Measurements from ENCODE around the gene BTBD9.
"Not testable (repeated sequence)": the region's sequence is repeated elsewhere in the genome, so short reads cannot be mapped to it uniquely, and the experiment has no call there.

Gene BTBD9

DNA sequence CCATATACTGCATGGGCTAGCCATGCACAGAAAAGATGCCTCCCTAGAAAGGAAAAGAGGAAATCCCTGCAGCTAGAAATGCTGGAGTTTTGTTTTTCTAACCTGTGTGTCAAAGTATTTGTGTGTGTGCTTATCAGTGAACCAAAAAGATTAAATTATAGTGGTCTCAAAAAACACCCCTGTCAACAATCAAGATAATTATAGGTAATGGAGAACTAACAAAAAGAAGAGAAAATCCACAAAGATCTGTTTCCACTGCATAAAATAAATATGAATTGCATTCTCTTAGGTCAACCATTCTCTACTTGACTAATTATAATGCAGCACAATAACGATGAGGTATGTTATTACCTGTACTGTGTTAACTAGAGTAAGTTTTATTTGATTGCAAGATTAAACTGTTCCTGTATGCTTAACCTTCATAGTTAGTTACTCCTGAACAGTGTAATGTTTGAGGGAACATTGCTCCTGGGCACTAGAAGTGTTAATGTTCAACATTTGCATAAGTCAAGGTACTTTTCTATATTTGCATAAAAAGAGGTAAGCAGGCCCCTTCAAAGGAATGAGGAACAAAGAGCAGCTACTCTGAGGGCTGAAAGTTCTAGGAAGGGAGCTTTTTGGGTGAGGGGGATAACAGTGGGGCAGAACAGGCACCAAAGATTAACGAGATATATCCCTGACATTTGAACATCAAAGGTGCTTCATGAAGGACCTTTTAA is 212.1 kb downstream of the BTBD9 start:
- no peak for DNase-seq
- in situ Hi-C loops (cut with HindIII; ENCODE audit: low pct_ligation_motif_present, low pct_unique_long_range_greater_than_20kb, low sequenced_read_pairs) = no loop called here

DNA sequence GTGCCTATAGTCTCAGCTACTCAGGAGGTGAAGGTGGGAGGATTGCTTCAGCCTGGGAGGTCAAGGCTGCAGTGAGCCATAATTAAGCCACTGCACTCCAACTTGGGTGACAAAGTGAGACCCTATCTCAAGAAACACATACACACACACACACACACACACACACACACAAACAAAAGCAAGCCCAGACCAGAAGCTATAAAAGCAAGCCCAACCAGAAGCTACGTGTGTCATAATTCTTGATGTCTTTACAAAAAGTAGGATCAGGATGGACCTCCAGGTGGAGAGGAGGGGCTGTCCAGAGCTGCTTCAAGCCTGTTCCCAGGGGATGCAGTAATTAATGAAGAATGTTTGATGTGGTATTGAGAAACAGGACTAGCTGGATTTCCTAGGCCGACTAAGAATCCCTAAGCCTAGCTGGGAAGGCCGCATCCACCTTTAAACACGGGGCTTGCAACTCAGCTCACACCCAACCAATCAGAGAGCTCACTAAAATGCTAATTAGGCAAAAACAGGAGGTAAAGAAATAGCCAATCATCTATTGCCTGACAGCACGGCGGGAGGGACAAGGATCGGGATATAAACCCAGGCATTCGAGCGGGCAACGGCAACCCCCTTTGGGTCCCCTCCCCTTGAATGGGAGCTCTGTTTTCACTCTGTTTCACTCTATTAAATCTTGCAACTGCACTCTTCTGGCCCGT is 213.8 kb downstream of the BTBD9 start:
- DNase-seq; in situ Hi-C loops (cut with HindIII; ENCODE audit: low pct_ligation_motif_present, low pct_unique_long_range_greater_than_20kb, low sequenced_read_pairs): not testable (repeated sequence)

DNA sequence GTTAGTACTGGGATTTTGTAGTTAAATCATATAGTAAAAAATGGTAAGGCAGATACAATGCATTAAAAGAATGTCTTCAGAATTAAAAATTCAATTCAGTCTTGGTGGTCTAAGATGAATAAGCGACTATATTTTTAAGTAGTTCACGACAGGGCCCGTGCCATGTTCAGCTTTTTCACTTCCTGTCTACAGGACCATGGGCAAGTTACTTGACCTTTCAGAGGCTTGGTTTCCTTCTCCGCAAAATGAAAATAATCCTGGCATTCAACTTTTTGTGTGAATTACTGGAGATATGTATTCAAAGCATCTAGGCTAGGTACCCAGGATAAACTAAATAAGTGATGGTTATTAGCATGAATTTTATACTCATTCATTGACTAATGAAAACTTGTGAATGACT is 216.0 kb downstream of the BTBD9 start:
- no peak for DNase-seq
- in situ Hi-C loops (cut with HindIII; ENCODE audit: low pct_ligation_motif_present, low pct_unique_long_range_greater_than_20kb, low sequenced_read_pairs) = no loop called here

DNA sequence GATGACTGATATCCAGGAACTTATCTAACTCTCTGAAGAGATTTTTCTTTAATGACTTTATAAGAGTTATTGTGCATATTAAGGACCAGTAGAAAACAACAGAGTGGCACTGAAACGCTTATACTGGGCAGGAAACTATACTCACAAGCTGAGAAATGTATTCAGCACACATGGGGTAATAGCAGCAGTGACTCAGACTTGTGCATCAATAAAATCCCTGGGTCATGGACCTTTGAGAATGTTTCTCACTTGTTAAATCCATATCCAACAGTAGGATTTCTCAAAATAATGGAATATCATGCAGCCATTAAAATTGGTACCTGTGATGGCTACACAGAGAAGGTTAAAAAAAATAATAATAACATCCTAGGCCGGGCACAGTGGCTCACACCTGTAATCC is 219.5 kb downstream of the BTBD9 start:
- in situ Hi-C loops (cut with HindIII; ENCODE audit: low pct_ligation_motif_present, low pct_unique_long_range_greater_than_20kb, low sequenced_read_pairs) = no loop called here
- no peak for DNase-seq

DNA sequence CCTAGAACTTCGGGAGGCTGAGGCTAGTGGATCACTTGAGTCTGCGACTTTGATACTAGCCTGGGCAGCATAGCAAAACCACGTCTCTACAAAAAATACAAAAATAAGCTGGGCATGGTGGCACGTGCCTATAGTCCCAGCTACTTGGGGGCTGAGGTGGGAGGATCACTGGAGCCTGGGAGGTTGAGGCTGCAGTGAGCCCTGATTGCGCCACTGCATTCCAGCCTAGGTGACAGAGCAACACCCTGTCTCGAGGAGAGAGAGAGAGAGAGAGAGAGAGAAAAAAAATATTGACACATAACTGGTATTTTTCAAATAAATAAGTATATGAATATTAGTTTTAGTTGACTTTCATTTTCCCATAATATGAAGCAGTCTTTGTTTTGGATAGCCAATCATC is 222.2 kb downstream of the BTBD9 start:
- in situ Hi-C loops (cut with HindIII; ENCODE audit: low pct_ligation_motif_present, low pct_unique_long_range_greater_than_20kb, low sequenced_read_pairs) = no loop called here
- DNase-seq = no peak

DNA sequence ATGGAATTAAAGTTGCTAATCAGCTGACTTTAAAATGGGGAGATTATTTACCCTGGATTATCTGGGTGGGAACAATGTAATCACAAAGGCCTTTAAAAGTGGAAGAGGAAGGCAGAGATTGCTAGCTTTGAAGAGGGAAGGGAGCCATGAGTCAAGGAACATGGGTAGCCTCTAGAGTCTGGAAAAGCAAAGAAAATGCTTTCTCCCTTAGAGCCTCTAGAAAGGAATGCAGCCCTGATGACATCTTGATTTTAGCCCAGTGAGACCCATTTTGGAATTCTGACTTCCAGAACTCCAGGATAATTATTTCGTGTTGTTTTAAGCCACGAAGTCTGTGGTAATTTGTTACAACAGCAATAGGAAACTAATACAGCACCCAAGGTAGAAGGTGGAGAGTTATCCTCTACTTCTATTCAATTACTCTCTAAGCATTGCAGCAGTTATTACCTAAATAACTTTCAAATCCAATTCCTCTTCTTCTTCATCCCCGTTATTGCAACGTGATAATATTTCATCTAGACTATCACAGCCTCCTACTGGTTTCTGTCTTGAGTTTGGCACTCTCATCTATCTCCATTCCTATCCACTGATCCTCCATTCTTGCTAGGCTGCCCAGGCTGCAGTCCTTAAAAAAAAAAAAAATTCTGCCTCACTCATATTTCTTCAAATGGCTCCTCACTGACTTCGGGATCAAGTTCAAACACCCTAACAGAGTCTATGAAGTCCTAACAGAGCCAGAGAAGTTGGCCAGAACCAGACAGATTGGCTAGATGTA is 224.3 kb downstream of the BTBD9 start:
- no peak for DNase-seq
- in situ Hi-C loops (cut with HindIII; ENCODE audit: low pct_ligation_motif_present, low pct_unique_long_range_greater_than_20kb, low sequenced_read_pairs) = no loop called here

DNA sequence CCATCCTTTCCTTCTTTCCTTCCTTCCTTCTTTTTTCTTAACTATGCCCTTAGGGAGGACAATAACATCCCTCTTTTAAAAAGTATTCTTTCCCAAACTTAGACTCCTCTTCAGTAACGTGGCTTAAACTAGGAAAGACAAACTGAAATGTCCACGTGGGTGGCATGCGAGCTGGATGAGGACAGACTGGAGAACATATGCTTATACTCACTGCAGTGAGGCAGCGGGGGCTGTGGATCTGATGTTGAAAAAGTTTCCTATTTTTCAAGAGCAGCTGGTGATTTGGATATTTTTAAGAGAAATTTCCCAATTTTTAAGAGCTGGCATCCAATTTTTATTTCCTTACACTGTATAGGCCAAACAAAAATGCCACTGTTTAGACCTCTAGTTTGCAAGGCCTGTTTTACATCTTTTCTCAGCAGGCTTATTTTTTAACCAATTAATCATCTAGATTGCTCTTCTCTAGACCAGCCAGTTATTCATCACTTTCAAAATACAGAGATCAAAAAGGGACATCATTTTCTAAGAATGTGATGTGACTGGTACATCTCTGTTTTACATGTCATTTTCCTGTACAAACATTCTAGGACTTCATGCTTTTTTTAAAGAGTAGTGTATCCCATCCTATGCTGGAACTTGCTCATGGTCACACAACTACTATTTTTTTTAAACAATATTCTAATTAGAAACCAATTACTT is 226.5 kb downstream of the BTBD9 start:
- DNase-seq = no peak
- in situ Hi-C loops (cut with HindIII; ENCODE audit: low pct_ligation_motif_present, low pct_unique_long_range_greater_than_20kb, low sequenced_read_pairs) = no loop called here

DNA sequence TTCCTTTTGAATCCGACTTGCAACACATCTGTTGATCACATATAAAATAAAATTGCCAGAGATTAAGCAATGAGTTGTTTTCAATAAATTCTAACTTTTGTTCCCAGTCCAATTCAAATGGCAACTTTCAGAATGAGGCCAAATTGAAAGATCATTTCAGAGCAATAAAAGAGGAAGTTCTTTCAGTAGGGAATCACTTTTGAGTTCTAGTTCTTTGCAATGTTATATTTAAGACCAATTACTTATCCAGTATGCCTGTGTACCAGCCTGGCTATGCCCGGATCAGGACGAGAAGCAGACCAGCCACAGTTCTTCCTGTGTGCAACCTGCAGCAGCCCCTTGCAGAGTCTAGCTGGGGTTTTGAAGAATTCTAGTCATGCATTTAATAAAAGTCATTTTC is 232.5 kb downstream of the BTBD9 start:
- in situ Hi-C loops (cut with HindIII; ENCODE audit: low pct_ligation_motif_present, low pct_unique_long_range_greater_than_20kb, low sequenced_read_pairs) = no loop called here
- no peak for DNase-seq

DNA sequence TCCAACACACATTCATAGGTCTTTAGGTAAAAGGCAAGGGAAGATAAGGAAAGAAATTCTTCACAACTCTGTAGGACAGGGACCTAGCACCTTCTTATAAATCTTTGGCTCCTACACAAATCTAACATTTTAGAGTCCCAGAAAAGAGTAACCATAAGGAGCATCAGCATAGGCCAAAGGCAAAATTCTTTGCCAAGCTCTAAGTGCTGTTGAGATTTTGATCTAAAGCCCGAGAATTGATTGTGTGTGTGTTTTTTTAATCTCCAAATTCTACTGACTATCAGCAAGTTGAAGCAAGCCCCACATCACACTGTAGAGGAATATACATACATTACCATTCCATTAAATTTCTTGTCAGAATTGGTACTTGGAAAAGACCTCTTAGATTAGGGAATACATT is 233.6 kb downstream of the BTBD9 start:
- no peak for DNase-seq
- in situ Hi-C loops (cut with HindIII; ENCODE audit: low pct_ligation_motif_present, low pct_unique_long_range_greater_than_20kb, low sequenced_read_pairs) = no loop called here

DNA sequence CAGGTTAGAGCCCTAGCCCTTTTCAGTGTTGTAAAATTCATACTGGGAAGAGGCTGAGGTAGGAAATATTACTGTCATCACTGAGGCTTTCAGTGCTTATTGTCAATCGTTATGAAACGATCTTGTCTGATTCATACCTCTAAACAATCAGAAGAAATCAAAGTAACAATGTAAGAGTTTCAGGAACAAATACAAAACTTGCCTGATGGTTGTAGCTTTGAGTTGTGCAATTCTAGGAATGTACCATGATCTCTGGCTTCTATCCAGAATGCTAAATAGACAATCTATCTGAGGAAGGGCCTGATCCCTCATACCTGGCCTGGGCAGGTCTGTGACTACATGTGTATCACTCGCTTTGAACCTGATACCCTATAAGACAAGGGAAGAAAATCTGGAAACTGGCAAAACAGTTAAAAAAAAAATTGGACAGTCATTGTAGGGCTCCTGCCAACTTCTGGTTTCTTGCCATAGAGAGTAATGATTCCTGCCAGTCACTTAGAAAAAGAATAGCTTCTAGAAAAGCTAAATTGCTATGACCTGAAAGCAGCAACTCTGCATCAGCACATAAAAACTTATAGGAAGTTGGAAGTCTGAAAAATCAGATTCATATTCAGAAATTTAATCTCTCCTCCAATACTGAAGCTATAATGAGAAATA is 234.7 kb downstream of the BTBD9 start:
- in situ Hi-C loops (cut with HindIII; ENCODE audit: low pct_ligation_motif_present, low pct_unique_long_range_greater_than_20kb, low sequenced_read_pairs) = no loop called here
- DNase-seq = no peak

DNA sequence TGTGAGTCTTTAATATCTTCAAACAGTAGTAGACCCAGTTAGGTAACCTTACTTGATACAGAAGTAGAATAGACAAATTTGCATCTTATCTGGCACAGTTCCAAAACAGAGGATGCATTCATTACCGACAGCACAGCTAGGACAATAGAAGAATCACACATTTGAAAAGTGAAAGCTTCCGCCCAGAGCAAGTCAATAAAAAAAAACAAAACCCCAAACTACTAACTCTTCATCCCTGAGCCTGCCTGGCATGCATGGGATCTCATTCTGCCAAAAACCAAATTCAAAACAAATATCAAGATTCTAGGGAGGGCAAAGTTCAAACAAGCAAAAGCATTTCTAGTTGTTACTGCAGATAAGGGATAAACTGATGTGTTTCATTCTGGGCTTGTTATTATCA is 235.4 kb downstream of the BTBD9 start:
- in situ Hi-C loops (cut with HindIII; ENCODE audit: low pct_ligation_motif_present, low pct_unique_long_range_greater_than_20kb, low sequenced_read_pairs) = no loop called here
- no peak for DNase-seq

DNA sequence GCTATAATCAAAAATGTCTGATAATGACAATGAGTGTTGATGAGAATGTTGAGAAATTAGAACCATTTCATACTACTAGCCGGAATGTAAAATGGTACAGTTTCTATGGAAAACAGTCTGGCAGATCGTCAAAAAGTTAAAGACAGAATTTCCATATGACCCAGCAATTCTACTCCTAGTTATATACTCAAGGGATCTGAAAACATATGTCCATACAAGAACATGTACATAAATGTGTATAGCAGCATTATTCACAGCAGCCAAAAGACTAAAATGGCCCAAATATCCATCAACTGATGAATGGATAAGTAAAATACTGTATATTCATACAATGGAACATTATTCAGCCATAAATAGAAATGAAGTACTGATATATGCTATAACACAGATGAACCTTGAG is 236.2 kb downstream of the BTBD9 start:
- no peak for DNase-seq
- in situ Hi-C loops (cut with HindIII; ENCODE audit: low pct_ligation_motif_present, low pct_unique_long_range_greater_than_20kb, low sequenced_read_pairs) = no loop called here

DNA sequence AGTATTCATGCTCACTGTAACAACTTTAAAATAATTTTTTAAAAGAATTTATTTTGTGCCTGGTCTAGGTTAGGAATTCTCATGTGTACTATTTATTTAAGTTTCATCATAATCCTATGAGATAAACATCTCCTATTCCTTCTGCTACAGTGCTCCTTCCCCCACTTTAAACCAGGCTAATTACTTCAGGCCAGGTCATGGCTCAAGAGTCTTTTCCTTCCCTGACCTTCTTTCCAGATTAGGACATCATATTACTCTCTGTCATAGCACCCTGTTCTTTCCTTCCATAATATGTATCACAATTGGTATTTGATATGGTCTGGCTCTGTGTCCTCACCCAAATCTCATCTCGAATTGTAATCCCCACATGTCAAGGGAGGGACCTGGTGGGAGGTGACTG is 239.0 kb downstream of the BTBD9 start:
- no peak for DNase-seq
- in situ Hi-C loops (cut with HindIII; ENCODE audit: low pct_ligation_motif_present, low pct_unique_long_range_greater_than_20kb, low sequenced_read_pairs) = no loop called here

DNA sequence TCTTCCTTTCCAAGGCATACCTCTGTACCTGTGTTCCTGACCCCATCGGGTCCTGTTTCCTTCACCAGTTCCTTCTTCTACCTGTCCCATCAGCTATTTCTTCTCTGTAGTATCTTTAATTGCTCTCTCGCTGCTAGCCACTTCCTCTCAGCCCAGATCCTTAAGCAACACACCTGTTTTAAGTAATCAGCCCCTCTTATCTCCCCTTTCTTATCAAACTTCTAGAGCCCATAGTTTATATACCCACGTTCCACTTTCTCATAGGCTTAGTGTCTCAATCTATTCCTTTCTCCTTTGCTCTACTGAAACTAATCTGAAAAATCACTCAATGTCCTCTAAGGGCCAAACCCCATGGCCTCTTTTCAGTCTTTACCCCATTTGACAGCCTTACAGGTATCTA is 239.6 kb downstream of the BTBD9 start:
- no peak for DNase-seq
- in situ Hi-C loops (cut with HindIII; ENCODE audit: low pct_ligation_motif_present, low pct_unique_long_range_greater_than_20kb, low sequenced_read_pairs) = no loop called here

DNA sequence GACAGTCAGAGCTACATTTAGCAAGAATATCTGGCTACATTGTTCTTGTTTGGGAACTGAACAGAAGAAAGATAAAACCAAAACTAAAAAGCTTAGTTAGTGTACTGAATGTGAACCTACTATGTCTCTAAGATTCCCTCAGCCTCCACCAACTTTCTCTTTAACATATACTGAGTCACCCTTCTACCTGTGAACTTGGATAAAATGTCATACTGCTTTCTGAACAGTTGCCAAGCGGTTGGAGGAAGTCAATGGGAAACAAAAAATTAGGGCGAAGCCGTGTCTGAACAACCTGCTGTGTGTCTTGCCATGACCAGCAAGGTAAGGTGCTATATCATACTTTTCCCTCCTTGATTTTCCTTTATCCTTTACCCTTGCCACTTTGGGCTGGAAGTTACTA is 243.5 kb downstream of the BTBD9 start:
- in situ Hi-C loops (cut with HindIII; ENCODE audit: low pct_ligation_motif_present, low pct_unique_long_range_greater_than_20kb, low sequenced_read_pairs) = no loop called here
- no peak for DNase-seq

DNA sequence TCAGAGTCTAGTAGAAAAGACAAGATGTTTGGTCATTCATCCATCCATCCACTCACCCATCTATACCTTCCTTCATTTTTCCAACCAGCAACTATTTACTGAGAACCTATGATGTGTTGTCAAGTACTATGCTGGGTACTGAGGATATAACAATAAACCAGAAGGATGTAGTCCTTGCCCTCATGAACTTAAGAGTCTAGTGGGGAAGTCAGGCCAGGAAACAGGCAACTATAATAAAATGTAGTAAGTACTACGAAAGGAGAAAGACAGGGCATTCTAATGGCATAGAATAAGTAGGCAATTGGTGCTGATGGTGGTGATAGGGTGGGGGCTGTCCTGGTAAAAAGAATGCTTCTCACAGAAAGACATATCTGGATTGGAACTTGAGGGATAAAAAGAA is 245.7 kb downstream of the BTBD9 start:
- no peak for DNase-seq
- in situ Hi-C loops (cut with HindIII; ENCODE audit: low pct_ligation_motif_present, low pct_unique_long_range_greater_than_20kb, low sequenced_read_pairs) = no loop called here

DNA sequence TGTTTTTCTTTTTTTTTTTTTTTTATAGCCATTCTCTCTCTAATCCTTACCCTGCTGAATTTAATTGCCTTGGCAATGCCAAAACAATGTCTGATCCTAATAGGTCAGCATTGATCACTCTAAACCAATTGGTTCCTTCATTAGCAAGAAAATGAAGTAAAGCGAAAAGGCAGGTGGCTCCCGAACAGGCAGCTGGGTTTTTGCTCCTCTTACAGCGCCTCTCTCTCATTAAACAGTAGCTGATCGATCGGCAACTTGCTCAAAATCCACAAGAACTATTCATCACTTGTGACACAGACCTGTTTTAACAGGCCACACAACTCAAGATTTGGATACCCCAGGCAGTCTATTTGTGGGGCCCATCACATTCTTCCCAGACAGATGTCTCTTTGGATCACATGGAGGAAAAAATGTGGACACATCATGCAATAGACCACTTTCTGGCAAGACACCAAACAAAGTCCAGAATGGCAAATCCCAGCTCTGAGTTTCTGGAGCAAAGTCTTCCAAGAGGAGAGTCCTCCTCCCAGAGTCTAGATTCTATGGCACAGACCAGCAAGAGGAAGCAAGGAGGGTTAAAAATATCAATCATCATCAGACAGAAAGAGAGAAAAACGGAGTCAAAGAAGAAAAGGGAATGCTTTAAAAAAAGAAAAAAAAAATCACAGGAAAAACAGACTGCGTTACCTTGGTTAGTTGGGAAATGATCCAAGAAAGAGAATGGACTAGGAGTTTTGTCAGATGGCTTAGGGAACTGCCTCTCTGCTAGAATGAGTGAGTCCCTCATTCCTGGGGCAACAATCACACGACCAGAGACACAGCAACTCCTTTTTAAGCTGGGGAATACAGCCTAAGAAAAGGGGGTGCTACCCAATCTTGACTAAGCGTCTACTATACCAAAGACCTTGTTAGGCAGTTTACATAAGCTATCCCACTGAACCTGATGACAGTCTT is 247.8 kb downstream of the BTBD9 start:
- in situ Hi-C loops (cut with HindIII; ENCODE audit: low pct_ligation_motif_present, low pct_unique_long_range_greater_than_20kb, low sequenced_read_pairs) = no loop called here
- no peak for DNase-seq

DNA sequence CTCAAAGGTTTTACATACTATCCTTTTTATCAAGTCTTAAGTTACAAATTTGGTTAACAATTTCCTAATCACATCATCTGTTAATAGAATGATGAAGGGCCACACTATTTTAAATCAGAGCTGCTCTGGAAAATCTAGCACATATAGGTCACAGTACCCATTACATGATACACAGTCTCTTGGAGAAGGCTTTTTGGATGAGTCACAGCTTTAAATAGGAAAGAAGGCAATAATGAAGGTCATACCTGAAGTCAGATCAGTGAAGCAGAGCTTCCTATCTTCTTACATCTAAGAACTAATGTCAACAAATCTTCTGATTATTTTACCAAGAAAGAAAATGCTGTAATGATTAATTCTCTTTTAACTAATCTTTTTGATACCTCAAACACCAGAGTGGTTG is 248.5 kb downstream of the BTBD9 start:
- in situ Hi-C loops (cut with HindIII; ENCODE audit: low pct_ligation_motif_present, low pct_unique_long_range_greater_than_20kb, low sequenced_read_pairs) = no loop called here
- peak; percentile 17 for DNase-seq

All from ACHN (cell line).